GM18951 (cell line): ENCODE results near the gene FH.

Experiments used
- POLR2A ChIP-seq: IDR thresholded peaks from 4 replicates; pipeline ENCODE4 v1.6.1; 2011; ENCODE audit warnings: mild to moderate bottlenecking; ENCODE audit not compliant: insufficient read length, insufficient read depth; ENCODE audit errors: extremely low read depth
- in situ Hi-C: fragments of 300-500 bp; cut with MboI; formaldehyde crosslinking; loops from one replicate; pipeline ENCODE4 v1.12.0; 2022; ENCODE audit warnings: low sequenced_read_pairs, mixed read lengths, inconsistent platforms; ENCODE audit not compliant: unreplicated experiment

Gene FH

GRCh38 chr1:241464985-241465384 is 54.6 kb downstream of the FH start:
- TF ChIP-seq POLR2A, result no peak
- in situ Hi-C loops, result no loop called here

- in situ Hi-C loops, result no loop called here
- no peak for TF ChIP-seq POLR2A
Measured at GRCh38 chr1:241462391-241462790, 57.2 kb downstream of the FH start.

DNA sequence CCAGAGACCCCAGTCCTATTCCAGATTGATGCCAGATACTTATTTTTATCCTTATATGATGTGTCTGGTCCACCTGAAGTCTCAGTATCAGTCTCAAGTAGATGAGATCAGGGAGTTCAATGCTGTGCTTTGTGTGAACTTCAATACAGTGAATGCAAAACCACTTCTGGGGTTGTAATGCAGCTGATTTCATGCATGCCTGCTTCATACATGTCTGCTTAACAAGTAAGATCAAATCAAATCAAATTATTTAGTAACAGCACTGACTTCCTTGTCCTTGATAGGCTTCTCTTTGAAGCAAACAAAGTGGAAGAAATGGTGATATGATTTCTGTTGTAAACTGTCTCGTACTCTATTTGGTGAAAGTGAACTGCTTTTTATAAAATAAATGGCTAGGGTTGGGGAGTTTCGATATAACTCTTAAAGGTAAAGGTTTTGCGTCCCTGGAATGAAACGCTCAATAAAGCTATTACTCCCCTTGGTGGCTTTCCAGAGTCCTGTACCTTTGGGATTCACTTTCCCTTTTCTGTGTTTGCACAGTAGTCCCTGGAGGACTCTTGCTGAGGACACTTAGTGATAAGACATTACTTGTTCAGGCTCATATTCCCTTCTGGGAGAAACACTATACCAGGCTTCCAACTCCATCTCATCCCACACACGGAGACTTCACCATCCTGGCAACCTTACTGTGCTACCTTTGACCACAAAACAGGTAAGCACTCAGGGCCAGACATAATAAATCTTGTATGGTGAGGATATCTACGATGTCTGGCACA is 59.3 kb downstream of the FH start:
- in situ Hi-C loops, result no loop called here
- TF ChIP-seq POLR2A, result no peak

DNA sequence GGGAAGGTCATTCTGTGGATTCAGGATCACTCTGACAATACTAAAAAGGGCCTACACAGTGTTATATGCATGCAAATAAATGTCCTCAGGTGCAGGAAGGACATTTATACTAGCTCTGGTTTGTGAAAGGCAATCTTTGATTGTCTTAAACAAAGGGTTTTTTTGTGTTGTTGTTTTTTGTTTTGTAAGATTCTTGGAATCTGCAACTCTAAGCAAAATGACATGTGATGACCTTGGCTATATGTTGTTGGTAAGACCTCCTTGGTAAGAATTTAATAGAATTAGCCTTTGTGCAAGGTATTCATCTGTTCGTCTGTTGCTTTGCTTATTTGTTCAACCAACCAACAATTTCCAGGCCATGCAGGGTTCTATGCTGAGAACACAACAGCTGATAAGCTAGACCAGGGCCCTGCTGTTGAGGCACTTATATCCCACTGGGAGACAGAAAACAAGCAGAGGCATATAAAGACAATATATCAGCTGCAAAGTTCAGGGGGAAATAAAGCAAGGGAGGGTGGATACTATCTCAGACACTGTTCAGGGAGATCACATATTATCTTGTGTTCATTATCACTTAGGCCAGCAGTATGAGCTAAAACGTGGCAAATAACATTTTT is 60.3 kb downstream of the FH start:
- in situ Hi-C loops, result no loop called here
- TF ChIP-seq POLR2A, result no peak

- no peak for TF ChIP-seq POLR2A
- in situ Hi-C loops, result no loop called here
Measured at GRCh38 chr1:241457421-241457820, 62.1 kb downstream of the FH start.

GRCh38 chr1:241456743-241457142 is 62.8 kb downstream of the FH start:
- TF ChIP-seq POLR2A, result no peak
- in situ Hi-C loops, result no loop called here

DNA sequence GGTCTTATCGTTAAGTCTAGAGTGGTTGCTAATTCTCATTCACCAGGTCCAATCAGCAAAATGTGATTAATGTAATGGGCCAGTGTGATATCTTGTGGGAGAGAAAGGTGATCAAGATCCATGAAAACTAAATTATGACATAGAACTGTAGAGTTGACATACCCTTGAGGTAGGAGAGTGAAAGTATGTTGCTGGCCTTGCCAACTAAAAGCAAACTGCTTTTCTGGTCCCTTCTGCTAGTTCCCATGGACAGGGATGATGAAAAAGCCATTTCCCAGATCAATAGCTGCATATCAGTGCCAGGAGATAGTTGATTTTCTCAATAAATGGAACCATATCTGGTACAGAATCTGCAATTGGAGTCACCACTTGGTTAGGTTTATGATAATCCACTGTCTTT is 65.8 kb downstream of the FH start:
- in situ Hi-C loops, result no loop called here
- no peak for TF ChIP-seq POLR2A

- in situ Hi-C loops, result no loop called here
- TF ChIP-seq POLR2A, result no peak
Measured at GRCh38 chr1:241451956-241452355, 67.6 kb downstream of the FH start.
